Astrocyte (in vitro differentiated cells and primary cell): ENCODE results near the gene NRF1. TPM values are rescaled to one million over a fixed set of nuclear protein-coding genes. Genes with fewer than 3 reads are reported as not detected.

Experiments
- DNase-seq: peaks from one replicate; pipeline ENCODE4 v3.0.0-alpha.2; 2010; ENCODE audit warnings: low read depth
- FAIRE-seq: peaks from 2 replicates; lab custom pipeline; 2011; peaks lifted over from hg19 to GRCh38; lab: Jason Lieb, UNC
- H2AFZ ChIP-seq: 2 replicates; pipeline ENCODE4 v1.6.0; 2012; ENCODE audit warnings: low read depth, low read length, inconsistent platforms
- H3K27ac ChIP-seq: 2 replicates; pipeline ENCODE4 v1.5.1; 2011; ENCODE audit warnings: low read depth, low read length, inconsistent platforms
- H3K27me3 ChIP-seq: 2 replicates; pipeline ENCODE4 v1.6.0; 2011; ENCODE audit warnings: low read length, inconsistent platforms; ENCODE audit not compliant: insufficient read depth
- H3K36me3 ChIP-seq: 2 replicates; pipeline ENCODE4 v1.5.1; 2011; ENCODE audit warnings: low read length, inconsistent platforms; ENCODE audit not compliant: insufficient read depth
- H3K4me1 ChIP-seq: 2 replicates; pipeline ENCODE4 v1.5.1; 2011; ENCODE audit warnings: low read length, inconsistent platforms; ENCODE audit not compliant: insufficient read depth
- H3K4me2 ChIP-seq: 2 replicates; pipeline ENCODE4 v1.6.0; 2012; ENCODE audit warnings: low read length, inconsistent platforms
- H3K4me3 ChIP-seq: 2 replicates; pipeline ENCODE4 v1.5.1; 2011; ENCODE audit warnings: low read depth, mild to moderate bottlenecking, low read length, inconsistent platforms; ENCODE audit not compliant: insufficient read depth
- H3K79me2 ChIP-seq: 2 replicates; pipeline ENCODE4 v1.6.0; 2012; ENCODE audit warnings: mild to moderate bottlenecking, low read length, inconsistent platforms; ENCODE audit not compliant: insufficient read depth
- H3K9ac ChIP-seq: 2 replicates; pipeline ENCODE4 v1.6.0; 2012; ENCODE audit warnings: mild to moderate bottlenecking, low read length, inconsistent platforms
- H3K9me3 ChIP-seq: 2 replicates; pipeline ENCODE4 v1.5.1; 2012; ENCODE audit warnings: low read depth, mild to moderate bottlenecking, low read length, inconsistent platforms; ENCODE audit not compliant: insufficient read depth
- H4K20me1 ChIP-seq: 2 replicates; pipeline ENCODE4 v1.6.0; 2012; ENCODE audit warnings: low read length, inconsistent platforms; ENCODE audit not compliant: insufficient read depth
- H3K27ac Mint-ChIP-seq: one replicate; pipeline ENCODE4 v1.8.0; 2021; ENCODE audit warnings: mild to moderate bottlenecking, mixed read lengths; ENCODE audit not compliant: unreplicated experiment
- H3K27me3 Mint-ChIP-seq: one replicate; pipeline ENCODE4 v1.8.0; 2021; ENCODE audit warnings: low read depth, mixed read lengths; ENCODE audit not compliant: unreplicated experiment
- H3K36me3 Mint-ChIP-seq: one replicate; pipeline ENCODE4 v1.8.0; 2021; ENCODE audit warnings: low read depth, mixed read lengths; ENCODE audit not compliant: unreplicated experiment
- H3K4me1 Mint-ChIP-seq: one replicate; pipeline ENCODE4 v1.8.0; 2021; ENCODE audit warnings: low read depth, mixed read lengths; ENCODE audit not compliant: unreplicated experiment
- H3K4me3 Mint-ChIP-seq: one replicate; pipeline ENCODE4 v1.8.0; 2021; ENCODE audit warnings: mild to moderate bottlenecking, moderate library complexity, mixed read lengths; ENCODE audit not compliant: unreplicated experiment
- H3K9me3 Mint-ChIP-seq: one replicate; pipeline ENCODE4 v1.8.0; 2021; ENCODE audit warnings: mild to moderate bottlenecking, mixed read lengths; ENCODE audit not compliant: unreplicated experiment
- EZH2 ChIP-seq: IDR thresholded peaks from 2 replicates; pipeline ENCODE4 v1.6.1; 2012; ENCODE audit warnings: mild to moderate bottlenecking, low read length, inconsistent platforms; ENCODE audit not compliant: insufficient read depth
- total RNA-seq: library from RNA; stranded (reverse); gene quantifications from 2 replicates; pipeline ENCODE4 v1.2.1, GENCODE V29; 2021
- TF ChIP-seq, protein P1 (sequence below): IDR thresholded peaks from 2 replicates; pipeline ENCODE4 v1.5.1; 2011; ENCODE audit warnings: low read depth, mild to moderate bottlenecking, inconsistent platforms, low read length, moderate library complexity; ENCODE audit not compliant: insufficient read depth

Gene NRF1
- total RNA-seq, 1 donor from 2014 or later = 12.7 TPM

DNA sequence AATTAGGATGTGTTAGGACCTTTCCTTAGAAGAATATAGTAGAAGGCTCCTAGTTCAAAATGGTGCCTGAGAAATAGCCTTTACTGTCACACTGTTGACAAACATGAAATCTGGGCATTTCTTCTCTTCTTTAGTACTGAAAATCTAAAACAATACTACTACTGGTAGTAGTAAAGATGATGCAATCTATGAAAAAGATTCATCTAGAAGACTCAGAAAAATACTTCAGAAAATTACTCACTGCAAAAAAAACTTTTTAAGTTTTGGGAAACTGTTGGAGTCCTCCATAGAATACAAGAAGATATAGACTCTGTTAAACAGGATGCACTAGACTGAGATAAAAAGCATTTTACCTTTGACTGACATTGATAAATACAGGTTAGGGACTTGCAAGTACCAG lies 67.1 kb downstream of the NRF1 start:
- Mint-ChIP-seq H3K36me3 (peaks cover 28% of the 10 kb centered on the region), H3K9me3 (peaks cover 7% of the 10 kb centered on the region), H3K4me1 (no peaks in the 10 kb centered on the region), H3K27me3 (no peaks in the 10 kb centered on the region), H3K27ac (no peak overlapping the region), H3K4me3 (no peak overlapping the region)
- Histone ChIP-seq H3K9me3 (no peaks in the 10 kb centered on the region), H3K27ac (no peak overlapping the region), H3K36me3 (peaks cover 8% of the 10 kb centered on the region), H2AFZ (no peak overlapping the region), H3K27me3 (no peaks in the 10 kb centered on the region), H3K4me3 (no peak overlapping the region), H3K4me1 (no peaks in the 10 kb centered on the region), H3K79me2 (no peaks in the 10 kb centered on the region), H3K9ac (no peak overlapping the region), H3K4me2 (no peak overlapping the region), H4K20me1 (no peaks in the 10 kb centered on the region)
- TF ChIP-seq, protein P1, sequence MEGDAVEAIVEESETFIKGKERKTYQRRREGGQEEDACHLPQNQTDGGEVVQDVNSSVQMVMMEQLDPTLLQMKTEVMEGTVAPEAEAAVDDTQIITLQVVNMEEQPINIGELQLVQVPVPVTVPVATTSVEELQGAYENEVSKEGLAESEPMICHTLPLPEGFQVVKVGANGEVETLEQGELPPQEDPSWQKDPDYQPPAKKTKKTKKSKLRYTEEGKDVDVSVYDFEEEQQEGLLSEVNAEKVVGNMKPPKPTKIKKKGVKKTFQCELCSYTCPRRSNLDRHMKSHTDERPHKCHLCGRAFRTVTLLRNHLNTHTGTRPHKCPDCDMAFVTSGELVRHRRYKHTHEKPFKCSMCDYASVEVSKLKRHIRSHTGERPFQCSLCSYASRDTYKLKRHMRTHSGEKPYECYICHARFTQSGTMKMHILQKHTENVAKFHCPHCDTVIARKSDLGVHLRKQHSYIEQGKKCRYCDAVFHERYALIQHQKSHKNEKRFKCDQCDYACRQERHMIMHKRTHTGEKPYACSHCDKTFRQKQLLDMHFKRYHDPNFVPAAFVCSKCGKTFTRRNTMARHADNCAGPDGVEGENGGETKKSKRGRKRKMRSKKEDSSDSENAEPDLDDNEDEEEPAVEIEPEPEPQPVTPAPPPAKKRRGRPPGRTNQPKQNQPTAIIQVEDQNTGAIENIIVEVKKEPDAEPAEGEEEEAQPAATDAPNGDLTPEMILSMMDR = no peak
- no peak for TF ChIP-seq EZH2
- DNase-seq (no peak), FAIRE-seq (no peak)

DNA sequence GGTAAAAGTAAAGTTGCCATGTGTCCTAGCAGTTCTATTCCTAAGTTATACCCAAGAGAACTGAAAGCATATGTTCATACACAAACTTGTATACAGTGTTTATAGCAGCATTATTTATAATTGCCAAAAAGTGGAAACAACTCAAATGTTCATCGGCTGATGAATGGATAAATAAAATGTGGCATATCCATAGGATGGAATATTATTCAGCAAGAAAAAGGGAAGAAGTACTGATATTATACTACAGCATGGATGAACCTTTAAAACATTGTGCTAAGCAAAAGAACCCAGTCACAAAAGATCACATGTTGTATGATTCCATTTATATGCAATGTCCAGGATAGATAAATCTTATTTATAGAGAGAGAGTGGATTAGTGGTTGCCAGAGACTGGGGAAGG lies 68.9 kb downstream of the NRF1 start:
- no peaks in the 10 kb centered on the region for H3K4me1 ChIP-seq
- no peaks in the 10 kb centered on the region for H3K27me3 ChIP-seq
- H2AFZ ChIP-seq = no peak overlapping the region
- H3K79me2 ChIP-seq = no peaks in the 10 kb centered on the region
- H4K20me1 ChIP-seq = no peaks in the 10 kb centered on the region
- DNase-seq (no peak), FAIRE-seq (no peak)
- Mint-ChIP-seq H3K36me3 (peaks cover 19% of the 10 kb centered on the region), H3K27me3 (no peaks in the 10 kb centered on the region), H3K27ac (no peak overlapping the region), H3K9me3 (no peaks in the 10 kb centered on the region), H3K4me3 (no peak overlapping the region), H3K4me1 (peaks cover 3% of the 10 kb centered on the region)
- H3K36me3 ChIP-seq = peaks cover 5% of the 10 kb centered on the region
- no peak overlapping the region for H3K9ac ChIP-seq
- H3K27ac ChIP-seq = no peak overlapping the region
- no peak overlapping the region for H3K4me2 ChIP-seq
- no peak for TF ChIP-seq EZH2
- TF ChIP-seq, protein P1 = no peak
- H3K9me3 ChIP-seq = no peaks in the 10 kb centered on the region
- no peak overlapping the region for H3K4me3 ChIP-seq

DNA sequence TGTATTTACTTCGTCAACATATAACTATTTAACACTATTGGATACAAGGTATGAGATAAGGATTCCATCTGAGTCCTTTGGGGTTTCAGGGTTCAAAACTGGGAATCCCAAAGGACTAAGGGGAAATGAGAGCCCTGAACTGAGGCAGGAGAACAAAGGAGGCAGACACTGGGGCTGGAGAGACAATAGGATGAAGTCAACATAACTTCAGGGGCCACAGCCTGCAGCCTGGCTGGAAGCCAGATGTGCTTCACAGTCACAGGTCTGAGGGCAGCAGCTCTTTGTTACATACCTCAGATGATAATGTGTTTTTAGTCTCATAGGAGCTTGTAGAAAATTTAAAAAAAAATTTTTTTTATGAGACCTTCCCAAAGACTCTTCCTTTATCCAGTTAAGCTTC lies 73.3 kb downstream of the NRF1 start:
- Histone ChIP-seq H3K27me3 (no peaks in the 10 kb centered on the region), H3K36me3 (no peaks in the 10 kb centered on the region), H3K4me3 (no peak overlapping the region), H3K9ac (no peak overlapping the region), H3K4me1 (no peaks in the 10 kb centered on the region), H3K9me3 (no peaks in the 10 kb centered on the region), H3K79me2 (no peaks in the 10 kb centered on the region), H3K27ac (no peak overlapping the region), H3K4me2 (no peak overlapping the region), H4K20me1 (no peaks in the 10 kb centered on the region), H2AFZ (no peak overlapping the region)
- H3K4me3 Mint-ChIP-seq = no peak overlapping the region
- DNase-seq (no peak), FAIRE-seq (no peak)
- no peak overlapping the region for H3K27ac Mint-ChIP-seq
- peaks cover 3% of the 10 kb centered on the region for H3K4me1 Mint-ChIP-seq
- peaks cover 4% of the 10 kb centered on the region for H3K36me3 Mint-ChIP-seq
- no peaks in the 10 kb centered on the region for H3K9me3 Mint-ChIP-seq
- H3K27me3 Mint-ChIP-seq = no peaks in the 10 kb centered on the region
- TF ChIP-seq, protein P1 = no peak
- no peak for TF ChIP-seq EZH2
